Ectodermal cell (in vitro differentiated cells): Measurements from ENCODE around the gene HOXB13.

Experiments used
- H3K27ac ChIP-seq: 2 replicates; pipeline ENCODE4 v1.7.0; 2013; ENCODE audit warnings: mild to moderate bottlenecking, low read depth, low read length; ENCODE audit not compliant: insufficient read depth, poor library complexity, severe bottlenecking
- H3K27me3 ChIP-seq: 2 replicates; pipeline ENCODE4 v1.7.0; 2013; ENCODE audit warnings: mild to moderate bottlenecking, low read length; ENCODE audit not compliant: insufficient read depth, control insufficient read depth, poor library complexity, severe bottlenecking
- H3K36me3 ChIP-seq: one replicate; pipeline ENCODE4 v1.7.0; 2013; ENCODE audit warnings: low read length; ENCODE audit not compliant: control insufficient read depth, insufficient read depth
- H3K4me1 ChIP-seq: one replicate; pipeline ENCODE4 v1.7.0; 2013; ENCODE audit warnings: low read length; ENCODE audit not compliant: control insufficient read depth, insufficient read depth
- H3K4me3 ChIP-seq: 2 replicates; pipeline ENCODE4 v1.7.0; 2013; ENCODE audit warnings: low read depth, low read length, control low read depth; ENCODE audit not compliant: insufficient read depth
- H3K9me3 ChIP-seq: 2 replicates; pipeline ENCODE4 v1.7.0; 2013; ENCODE audit warnings: mild to moderate bottlenecking, low read length, moderate library complexity; ENCODE audit not compliant: control insufficient read depth
- WGBS, 2 experiments: methylation state at CpG; one replicate each; pipeline ENCODE4 v1.1.7; 2013; ENCODE audit warnings: missing lambda C conversion rate in 2 of 2; 5-methylcytosine and 5-hydroxymethylcytosine counted together

The HOXB13 gene

GRCh38 chr17:48704361-48705248 is 23.9 kb downstream of the HOXB13 start:
- H3K36me3 ChIP-seq, result no peaks in the 10 kb centered on the region
- H3K4me3 ChIP-seq, result no peak overlapping the region

GRCh38 chr17:48701864-48702532 is 26.6 kb downstream of the HOXB13 start:
- no peak overlapping the region for H3K4me3 ChIP-seq
- no peaks in the 10 kb centered on the region for H3K4me1 ChIP-seq
- no peaks in the 10 kb centered on the region for H3K9me3 ChIP-seq
- peaks cover 25% of the 10 kb centered on the region for H3K27me3 ChIP-seq
- no peak overlapping the region for H3K27ac ChIP-seq
- WGBS, 2 experiments, result 95 to 96% methylated on average over 10 of the region's 10 CpGs
- H3K36me3 ChIP-seq, result no peaks in the 10 kb centered on the region

More at GRCh38 chr17:48704361-48705248, 23.9 kb downstream of the HOXB13 start:
- H3K27me3 ChIP-seq, result peaks cover 31% of the 10 kb centered on the region
- no peaks in the 10 kb centered on the region for H3K9me3 ChIP-seq
- no peak overlapping the region for H3K27ac ChIP-seq
- 90 to 94% methylated on average over 11 of the region's 11 CpGs for WGBS, 2 experiments
- no peaks in the 10 kb centered on the region for H3K4me1 ChIP-seq

- H3K36me3 ChIP-seq, result no peaks in the 10 kb centered on the region
- H3K4me1 ChIP-seq, result no peaks in the 10 kb centered on the region
- H3K27me3 ChIP-seq, result peaks cover 6% of the 10 kb centered on the region
- no peaks in the 10 kb centered on the region for H3K9me3 ChIP-seq
- H3K27ac ChIP-seq, result no peak overlapping the region
- no CpG with 5 or more reads among the region's 1 CpG for WGBS, 2 experiments
- H3K4me3 ChIP-seq, result no peak overlapping the region
Measured at GRCh38 chr17:48693178-48693577, 35.4 kb downstream of the HOXB13 start.

GRCh38 chr17:48692049-48692448 is 36.5 kb downstream of the HOXB13 start:
- H3K36me3 ChIP-seq, result no peaks in the 10 kb centered on the region
- WGBS, 2 experiments, result no CpG with 5 or more reads among the region's 1 CpG
- H3K9me3 ChIP-seq, result no peaks in the 10 kb centered on the region
- no peaks in the 10 kb centered on the region for H3K27me3 ChIP-seq
- no peak overlapping the region for H3K27ac ChIP-seq
- H3K4me3 ChIP-seq, result no peak overlapping the region
- H3K4me1 ChIP-seq, result no peaks in the 10 kb centered on the region

- no peak overlapping the region for H3K27ac ChIP-seq
- H3K36me3 ChIP-seq, result no peaks in the 10 kb centered on the region
- no peak overlapping the region for H3K4me3 ChIP-seq
- no peaks in the 10 kb centered on the region for H3K4me1 ChIP-seq
- H3K9me3 ChIP-seq, result no peaks in the 10 kb centered on the region
- 89 to 92% methylated on average over 4 of the region's 5 CpGs for WGBS, 2 experiments
- peaks cover 3% of the 10 kb centered on the region for H3K27me3 ChIP-seq
Measured at GRCh38 chr17:48690655-48691054, 37.9 kb downstream of the HOXB13 start.

- H3K27ac ChIP-seq, result no peak overlapping the region
- peaks cover 36% of the 10 kb centered on the region for H3K27me3 ChIP-seq
- H3K4me3 ChIP-seq, result no peak overlapping the region
- no peaks in the 10 kb centered on the region for H3K36me3 ChIP-seq
- H3K4me1 ChIP-seq, result no peaks in the 10 kb centered on the region
- no peaks in the 10 kb centered on the region for H3K9me3 ChIP-seq
- 100% methylated on average over 1 of the region's 1 CpG for WGBS, 2 experiments
Measured at GRCh38 chr17:48681609-48682008, 46.9 kb downstream of the HOXB13 start.

GRCh38 chr17:48679385-48680096 is 49.0 kb downstream of the HOXB13 start:
- 90 to 91% methylated on average over 5 of the region's 5 CpGs for WGBS, 2 experiments
- no peak overlapping the region for H3K27ac ChIP-seq
- H3K4me1 ChIP-seq, result no peaks in the 10 kb centered on the region
- no peaks in the 10 kb centered on the region for H3K36me3 ChIP-seq
- H3K9me3 ChIP-seq, result no peaks in the 10 kb centered on the region
- peaks cover 51% of the 10 kb centered on the region for H3K27me3 ChIP-seq
- H3K4me3 ChIP-seq, result no peak overlapping the region

GRCh38 chr17:48678141-48678971 is 50.2 kb downstream of the HOXB13 start:
- no peak overlapping the region for H3K27ac ChIP-seq
- 10% methylated on average over 41 of the region's 41 CpGs for WGBS, 2 experiments
- peaks cover 61% of the 10 kb centered on the region for H3K27me3 ChIP-seq
- H3K9me3 ChIP-seq, result no peaks in the 10 kb centered on the region
- H3K4me1 ChIP-seq, result no peaks in the 10 kb centered on the region
- H3K36me3 ChIP-seq, result no peaks in the 10 kb centered on the region
- no peak overlapping the region for H3K4me3 ChIP-seq

GRCh38 chr17:48676963-48677558 is 51.5 kb downstream of the HOXB13 start:
- Histone ChIP-seq H3K27me3 (peaks cover 74% of the 10 kb centered on the region), H3K9me3 (no peaks in the 10 kb centered on the region), H3K4me1 (no peaks in the 10 kb centered on the region), H3K27ac (no peak overlapping the region), H3K4me3 (no peak overlapping the region), H3K36me3 (no peaks in the 10 kb centered on the region)
- 79 to 85% methylated on average over 6 of the region's 6 CpGs for WGBS, 2 experiments
